ENCODE data around the gene TMEM17.

- no peak for TF ChIP-seq CTCF (IDR thresholded peaks at IDR 0.05; ENCODE audit: low read depth, low read length, poor library complexity, severe bottlenecking)
- no peak for TF ChIP-seq EZH2phosphoT487 (IDR thresholded peaks at IDR 0.05; ENCODE audit: borderline replicate concordance, low read length)
Measured at GRCh38 chr2:62458671-62459081, 47.3 kb downstream of the TMEM17 start.
